Measurements from ENCODE around the gene TMX3. TPM values are rescaled to one million over a fixed set of nuclear protein-coding genes. Genes with fewer than 3 reads are reported as not detected.

The TMX3 gene
- total RNA-seq, 1 experiment from 2014 or later, result 21.2 TPM

DNA sequence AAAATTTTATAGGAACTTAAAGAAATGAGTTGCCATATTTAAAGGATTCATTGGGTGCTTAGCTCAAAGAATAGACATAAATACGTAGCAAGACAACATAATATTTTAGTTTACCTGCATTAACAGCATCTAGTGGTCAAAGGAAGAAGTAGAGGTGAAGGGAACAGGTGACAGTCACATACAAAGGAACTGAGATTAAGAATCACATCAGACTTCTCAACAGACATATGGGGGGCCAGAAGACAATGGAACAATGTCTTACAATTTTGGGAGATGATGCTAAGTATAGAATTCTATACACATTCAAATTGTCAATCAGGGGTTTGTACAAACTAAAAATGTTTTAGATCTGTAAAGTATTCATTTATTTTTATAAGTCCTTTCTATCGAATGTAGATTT, 44.4 kb upstream of the TMX3 start:
- ChIA-PET POLR2A (ENCODE audit: unreplicated experiment) (no interaction called here), CTCF (no interaction called here)
- Histone ChIP-seq H3K4me3 (no peak overlapping the region), H3K9me2 (ENCODE audit: insufficient read depth) (no peaks in the 10 kb centered on the region), H3K4me1 (replicated peaks; ENCODE audit: insufficient read depth) (no peaks in the 10 kb centered on the region), H3K27me3 (ENCODE audit: insufficient read depth, low read depth) (no peaks in the 10 kb centered on the region), H2AFZ (no peak overlapping the region; the same call in 1 of the 2 replicates), H3K79me2 (ENCODE audit: low read depth) (no peaks in the 10 kb centered on the region), H4K20me1 (ENCODE audit: insufficient read depth) (no peaks in the 10 kb centered on the region), H3K9me3 (ENCODE audit: insufficient read depth, low read depth) (0 out of 2 replicates have a peak, but pooled peaks cover 7% of the 10 kb centered on the region), H3F3A (ENCODE audit: insufficient read depth, low read depth) (no peaks in the 10 kb centered on the region), H3K27ac (no peak overlapping the region), H3K36me3 (ENCODE audit: low read depth) (no peaks in the 10 kb centered on the region), H3K4me2 (no peak overlapping the region)
- intact Hi-C loops (cut with micrococcal nuclease; ENCODE audit: unreplicated experiment), result no loop called here
- DNase-seq, result no peak
- no peak for TF ChIP-seq EZH2 (IDR thresholded peaks at IDR 0.05; ENCODE audit: low read depth)
- TF ChIP-seq, protein P1, sequence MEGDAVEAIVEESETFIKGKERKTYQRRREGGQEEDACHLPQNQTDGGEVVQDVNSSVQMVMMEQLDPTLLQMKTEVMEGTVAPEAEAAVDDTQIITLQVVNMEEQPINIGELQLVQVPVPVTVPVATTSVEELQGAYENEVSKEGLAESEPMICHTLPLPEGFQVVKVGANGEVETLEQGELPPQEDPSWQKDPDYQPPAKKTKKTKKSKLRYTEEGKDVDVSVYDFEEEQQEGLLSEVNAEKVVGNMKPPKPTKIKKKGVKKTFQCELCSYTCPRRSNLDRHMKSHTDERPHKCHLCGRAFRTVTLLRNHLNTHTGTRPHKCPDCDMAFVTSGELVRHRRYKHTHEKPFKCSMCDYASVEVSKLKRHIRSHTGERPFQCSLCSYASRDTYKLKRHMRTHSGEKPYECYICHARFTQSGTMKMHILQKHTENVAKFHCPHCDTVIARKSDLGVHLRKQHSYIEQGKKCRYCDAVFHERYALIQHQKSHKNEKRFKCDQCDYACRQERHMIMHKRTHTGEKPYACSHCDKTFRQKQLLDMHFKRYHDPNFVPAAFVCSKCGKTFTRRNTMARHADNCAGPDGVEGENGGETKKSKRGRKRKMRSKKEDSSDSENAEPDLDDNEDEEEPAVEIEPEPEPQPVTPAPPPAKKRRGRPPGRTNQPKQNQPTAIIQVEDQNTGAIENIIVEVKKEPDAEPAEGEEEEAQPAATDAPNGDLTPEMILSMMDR (conservative IDR thresholded peaks at IDR 0.05), result no peak
- no TSS peak for BruUV-seq (replicated peaks)

DNA sequence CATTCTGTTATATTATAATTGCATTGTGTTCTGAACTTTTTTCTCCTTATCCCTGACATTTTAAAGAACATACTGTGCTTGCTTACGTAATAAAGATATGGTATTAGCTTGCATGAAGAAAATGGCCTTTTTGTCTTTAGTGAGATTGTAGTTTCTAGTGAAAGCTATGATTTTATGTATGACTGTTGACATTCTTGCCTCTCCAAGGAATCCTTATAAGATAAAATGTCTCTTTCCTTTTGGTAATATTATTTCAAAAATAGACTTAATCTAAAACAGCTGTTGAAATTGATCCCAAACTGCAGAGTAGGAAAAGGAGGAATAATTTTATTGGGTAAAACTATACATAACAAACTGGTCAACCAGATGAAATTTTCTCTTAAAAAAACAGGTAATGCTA, 42.2 kb upstream of the TMX3 start:
- no peaks in the 10 kb centered on the region for H4K20me1 ChIP-seq (ENCODE audit: insufficient read depth)
- no TSS peak for BruUV-seq (replicated peaks)
- ChIA-PET POLR2A (ENCODE audit: unreplicated experiment) (no interaction called here), CTCF (no interaction called here)
- H3K4me2 ChIP-seq, result no peak overlapping the region
- H3K9me3 ChIP-seq (ENCODE audit: insufficient read depth, low read depth), result 0 out of 2 replicates have a peak, but pooled peaks cover 7% of the 10 kb centered on the region
- DNase-seq, result no peak
- TF ChIP-seq, protein P1 (conservative IDR thresholded peaks at IDR 0.05), result no peak
- no peak for TF ChIP-seq EZH2 (IDR thresholded peaks at IDR 0.05; ENCODE audit: low read depth)
- no peaks in the 10 kb centered on the region for H3F3A ChIP-seq (ENCODE audit: insufficient read depth, low read depth)
- no peaks in the 10 kb centered on the region for H3K79me2 ChIP-seq (ENCODE audit: low read depth)
- H3K27me3 ChIP-seq (ENCODE audit: insufficient read depth, low read depth), result no peaks in the 10 kb centered on the region
- H3K4me3 ChIP-seq, result no peak overlapping the region
- H3K36me3 ChIP-seq (ENCODE audit: low read depth), result no peaks in the 10 kb centered on the region
- intact Hi-C loops (cut with micrococcal nuclease; ENCODE audit: unreplicated experiment), result no loop called here
- H3K27ac ChIP-seq, result no peak overlapping the region
- no peaks in the 10 kb centered on the region for H3K4me1 ChIP-seq (replicated peaks; ENCODE audit: insufficient read depth)
- H2AFZ ChIP-seq, result no peak overlapping the region
- H3K9me2 ChIP-seq (ENCODE audit: insufficient read depth), result no peaks in the 10 kb centered on the region

DNA sequence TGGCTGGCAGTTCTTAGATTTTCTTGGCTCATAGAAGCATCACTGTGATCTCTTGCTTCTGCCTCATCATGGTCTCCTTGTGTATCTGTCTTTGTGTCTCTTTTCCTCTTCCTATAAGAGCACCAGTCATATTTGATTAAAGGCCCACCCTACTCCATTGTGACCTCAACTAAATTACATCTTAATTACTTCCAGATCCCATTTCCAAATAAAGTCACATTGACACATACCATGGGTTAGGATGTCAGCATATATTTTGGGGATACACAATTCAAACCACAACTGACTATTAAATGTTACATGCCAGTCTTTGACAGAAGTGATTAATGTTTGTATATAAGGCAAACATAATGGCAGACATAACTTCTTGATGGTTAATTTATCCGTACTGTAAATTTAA, 27.3 kb upstream of the TMX3 start:
- no peak for TF ChIP-seq EZH2 (IDR thresholded peaks at IDR 0.05; ENCODE audit: low read depth)
- TF ChIP-seq, protein P1 (conservative IDR thresholded peaks at IDR 0.05), result no peak
- Histone ChIP-seq H3K27ac (no peak overlapping the region), H3K9me3 (ENCODE audit: insufficient read depth, low read depth) (no peaks in the 10 kb centered on the region), H2AFZ (no peak overlapping the region), H3K36me3 (ENCODE audit: low read depth) (no peaks in the 10 kb centered on the region), H3K79me2 (ENCODE audit: low read depth) (no peaks in the 10 kb centered on the region), H3K4me2 (no peak overlapping the region), H3K4me1 (replicated peaks; ENCODE audit: insufficient read depth) (no peaks in the 10 kb centered on the region), H3F3A (ENCODE audit: insufficient read depth, low read depth) (no peaks in the 10 kb centered on the region), H3K9me2 (ENCODE audit: insufficient read depth) (no peaks in the 10 kb centered on the region), H4K20me1 (ENCODE audit: insufficient read depth) (no peaks in the 10 kb centered on the region), H3K27me3 (ENCODE audit: insufficient read depth, low read depth) (no peaks in the 10 kb centered on the region), H3K4me3 (no peak overlapping the region)
- intact Hi-C loops (cut with micrococcal nuclease; ENCODE audit: unreplicated experiment), result no loop called here
- no peak for DNase-seq
- ChIA-PET CTCF (no interaction called here), POLR2A (ENCODE audit: unreplicated experiment) (no interaction called here)
- no TSS peak for BruUV-seq (replicated peaks)
